Heart left ventricle (tissue), 13 donors: ENCODE data around the gene IGSF1.

ENCODE experiments used
- CTCF ChIP-seq, 12 donors: fragments of 200-600 bp; sonication (generic) in 4 of 12; IDR thresholded peaks; one replicate each; pipeline versions ENCODE4 v1.5.0 to v1.8.0; 2018 to 2022; ENCODE audit warnings: antibody characterized with exemption in 12 of 12, mild to moderate bottlenecking in 5 of 12
- POLR2A ChIP-seq, 2 donors: fragments of 450-650 bp; IDR thresholded peaks; one replicate each; pipeline ENCODE4 v1.6.1; 2017; ENCODE audit warnings: antibody characterized with exemption in 2 of 2, mild to moderate bottlenecking in 2 of 2, moderate library complexity in 2 of 2
- donor health status: ischemic (EF 13 %, LVEDD 7.1; RV severe dilation, severe dysfunction).
- donor health status: DM: no; HTN: yes; CAD: no.
- donor health status: DM: no; HTN: no; CAD: no.
- donor health status: ischemic (EF 25% LVEDD 6.9; RV normal size, moderate dysfunction).
- donor health status: ischemic (EF 25% LVEDD 5.7; RV mildly dilated, moderate dysfunction).
- donor health status: ischemic (EF 35%, LVEDD 5.7; RV mildly dilated, moderate dysfunction).
- donor health status: nonischemic (EF 11% LVEDD 7.7; RV severe dilation, severe dysfunction).
- donor health status: DM: yes; HTN: yes; CAD: no.
- donor health status: PGD.
- donor health status: ischemic (EF 29% LVEDD 5.4; RV normal size, mild dysfunction).
- donor health status: nonischemic (EF 23%, LVEDD 6.1; RV moderate dilation, normal function).

GRCh38 chrX:131277543-131278136 is 11.5 kb downstream of the IGSF1 start:
- TF ChIP-seq CTCF (IDR thresholded peaks at IDR 0.05) (no peak), POLR2A (IDR thresholded peaks at IDR 0.05) (no peak)
